LNCAP (cell line): ENCODE data around the gene SEC24A.
A peak's percentile ranks its signal among the peaks of the same experiment; 100 is the strongest.

Experiments used
- TF ChIP-seq, protein P1 (sequence below): fragments of 450-650 bp; IDR thresholded peaks from 2 replicates; pipeline ENCODE4 v1.5.1; 2017; ENCODE audit warnings: mild to moderate bottlenecking

Gene SEC24A

DNA sequence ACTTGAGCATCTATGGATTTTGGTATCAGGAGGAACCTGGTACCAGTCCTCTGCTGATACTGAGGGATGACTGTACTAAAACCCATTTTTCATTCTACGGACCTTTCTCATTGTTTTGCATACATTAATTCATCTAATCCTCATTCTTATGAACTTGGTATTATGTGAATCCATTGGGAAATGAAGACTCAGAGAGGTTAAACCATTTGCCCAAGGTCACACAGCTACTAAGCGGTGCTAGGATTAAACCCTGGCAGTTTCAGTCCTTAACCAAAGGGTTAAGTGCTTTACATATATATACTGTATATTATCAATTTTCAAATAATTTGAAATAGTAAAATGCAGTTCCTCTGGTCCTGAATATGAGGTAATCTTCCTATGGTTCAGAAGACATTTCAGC, 93.5 kb downstream of the SEC24A start:
- TF ChIP-seq, protein P1, sequence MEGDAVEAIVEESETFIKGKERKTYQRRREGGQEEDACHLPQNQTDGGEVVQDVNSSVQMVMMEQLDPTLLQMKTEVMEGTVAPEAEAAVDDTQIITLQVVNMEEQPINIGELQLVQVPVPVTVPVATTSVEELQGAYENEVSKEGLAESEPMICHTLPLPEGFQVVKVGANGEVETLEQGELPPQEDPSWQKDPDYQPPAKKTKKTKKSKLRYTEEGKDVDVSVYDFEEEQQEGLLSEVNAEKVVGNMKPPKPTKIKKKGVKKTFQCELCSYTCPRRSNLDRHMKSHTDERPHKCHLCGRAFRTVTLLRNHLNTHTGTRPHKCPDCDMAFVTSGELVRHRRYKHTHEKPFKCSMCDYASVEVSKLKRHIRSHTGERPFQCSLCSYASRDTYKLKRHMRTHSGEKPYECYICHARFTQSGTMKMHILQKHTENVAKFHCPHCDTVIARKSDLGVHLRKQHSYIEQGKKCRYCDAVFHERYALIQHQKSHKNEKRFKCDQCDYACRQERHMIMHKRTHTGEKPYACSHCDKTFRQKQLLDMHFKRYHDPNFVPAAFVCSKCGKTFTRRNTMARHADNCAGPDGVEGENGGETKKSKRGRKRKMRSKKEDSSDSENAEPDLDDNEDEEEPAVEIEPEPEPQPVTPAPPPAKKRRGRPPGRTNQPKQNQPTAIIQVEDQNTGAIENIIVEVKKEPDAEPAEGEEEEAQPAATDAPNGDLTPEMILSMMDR: no peak

DNA sequence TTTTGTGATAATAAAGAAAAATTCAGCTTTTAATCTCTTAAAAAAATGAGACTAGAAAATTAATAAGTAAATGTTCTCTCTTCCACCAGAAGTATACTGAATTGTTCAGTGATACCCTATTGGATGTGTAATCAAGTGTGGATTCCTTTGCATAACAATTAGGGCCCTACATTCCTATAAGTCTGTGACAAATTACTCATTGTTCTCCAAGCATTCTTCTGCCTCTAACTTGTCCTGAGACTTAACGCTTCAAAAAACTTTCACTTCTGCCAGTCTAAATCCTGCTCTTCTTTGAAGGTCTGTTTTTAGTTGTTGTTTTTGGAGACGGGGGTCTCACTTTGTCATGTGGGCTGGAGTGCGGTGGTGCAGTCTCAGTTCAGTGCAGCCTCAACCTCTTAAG, 100.8 kb downstream of the SEC24A start:
- TF ChIP-seq, protein P1: no peak

DNA sequence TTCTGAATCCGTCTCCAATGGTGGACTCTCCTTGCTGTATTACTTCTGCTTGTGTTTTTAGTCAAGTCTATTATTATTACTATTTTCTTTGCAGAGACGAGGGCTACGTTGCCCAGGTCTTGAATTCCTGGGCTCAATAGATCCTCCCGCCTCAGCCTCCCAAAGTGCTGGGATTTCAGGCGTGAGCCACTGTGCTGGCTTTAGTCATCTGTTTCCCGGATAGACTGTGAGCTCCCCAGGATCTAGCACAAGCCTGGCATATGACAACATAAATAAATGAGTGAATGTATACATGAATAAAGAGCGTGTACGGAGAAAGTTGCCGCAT, 109.6 kb downstream of the SEC24A start:
- TF ChIP-seq, protein P1: no peak

DNA sequence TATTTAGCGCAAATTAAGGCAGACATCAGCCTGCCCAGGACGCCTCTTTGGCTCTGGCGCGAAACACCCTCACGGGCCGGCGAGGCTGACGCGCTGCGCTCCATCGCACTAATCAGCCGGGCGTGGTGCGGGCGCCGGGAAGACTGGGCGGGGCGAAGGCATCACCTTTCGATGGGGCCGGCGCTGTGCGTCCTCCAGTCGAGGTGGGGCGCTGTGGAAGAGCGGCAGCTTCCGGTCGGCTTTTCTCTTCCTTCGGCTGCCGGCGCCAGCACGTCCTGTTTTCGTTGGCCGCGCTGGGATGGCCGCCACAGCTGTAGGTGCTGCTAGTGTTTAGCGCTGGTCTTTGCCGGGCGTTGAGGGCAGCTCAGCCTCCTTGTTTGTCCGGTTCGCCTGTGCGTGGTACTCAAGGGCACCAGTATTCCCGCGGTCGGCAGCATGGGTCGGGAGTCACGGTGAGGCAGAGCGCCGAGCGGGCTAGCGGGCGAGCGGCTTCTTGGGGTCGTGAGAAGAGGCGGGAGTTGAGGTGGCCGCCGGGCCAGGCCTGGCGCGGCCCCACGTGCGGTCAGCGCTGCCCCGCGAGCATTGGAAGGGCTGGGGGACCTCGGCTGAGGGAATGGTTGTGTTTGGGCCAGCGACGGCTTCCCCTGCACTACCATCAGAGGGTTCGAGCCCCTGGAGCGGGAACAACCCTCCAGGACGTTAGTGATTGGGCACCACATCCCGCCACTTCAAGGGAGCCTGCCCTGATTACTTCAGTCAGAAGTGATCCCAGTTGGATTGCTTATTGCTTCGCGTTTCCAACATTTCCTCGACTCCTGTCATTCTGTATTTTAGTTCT, 110.1 kb downstream of the SEC24A start, which contains the start of gene DDX46:
TSS of gene DDX46 (plus strand) at position 276 of the 838 bp plus-strand sequence. CDS start at position 436, 160 bp downstream.
- TF ChIP-seq, protein P1: peak; percentile 88

DNA sequence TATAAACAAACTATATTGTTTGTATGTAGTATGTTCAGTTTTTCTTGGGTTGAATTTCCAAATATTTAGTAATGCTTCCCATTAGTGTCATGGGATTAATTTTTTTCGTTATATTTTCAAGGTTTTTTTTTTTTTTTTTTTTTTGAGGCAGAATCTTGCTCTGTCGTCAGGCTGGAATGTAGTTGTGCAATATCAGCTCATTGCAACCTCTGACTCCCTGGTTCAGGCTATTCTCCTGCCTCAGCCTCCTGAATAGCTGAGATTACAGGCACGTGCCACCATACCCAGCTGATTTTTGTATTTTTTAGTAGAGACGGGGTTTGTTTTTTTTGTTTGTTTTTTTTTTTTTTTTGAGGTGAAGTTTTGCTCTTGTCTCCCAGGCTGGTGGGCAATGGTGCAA, 120.6 kb downstream of the SEC24A start:
- TF ChIP-seq, protein P1: no peak

GRCh38 chr5:134772461-134773125, 124.0 kb downstream of the SEC24A start:
- TF ChIP-seq, protein P1: no peak

DNA sequence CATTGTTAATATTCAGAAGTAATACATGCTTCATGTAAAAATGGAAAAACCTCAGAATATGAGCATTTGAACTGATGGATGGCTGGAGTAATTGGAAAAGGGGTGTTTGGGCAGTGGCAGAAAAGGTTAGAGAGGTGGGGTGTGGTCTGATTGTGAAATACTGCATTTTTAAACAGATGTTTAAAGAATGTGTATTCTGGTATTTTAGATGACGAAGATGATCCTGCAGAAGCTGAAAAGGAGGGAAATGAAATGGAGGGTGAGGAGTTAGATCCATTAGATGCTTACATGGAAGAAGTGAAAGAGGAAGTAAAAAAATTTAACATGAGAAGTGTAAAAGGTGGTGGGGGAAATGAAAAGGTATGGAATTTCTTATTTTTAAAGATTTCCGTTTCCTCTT, 128.8 kb downstream of the SEC24A start:
- TF ChIP-seq, protein P1: no peak
